Left ventricle myocardium inferior (tissue), 1 donor: ENCODE measurements around the gene EIF2B5. TPM values are rescaled to one million over a fixed set of nuclear protein-coding genes. Genes with fewer than 3 reads are reported as not detected.

ENCODE experiments used
- DNase-seq: peaks from one replicate; pipeline ENCODE4 v3.0.0-alpha.2; 2020
- H3K27ac ChIP-seq: fragments of 200-600 bp; replicated peaks from 2 replicates; pipeline ENCODE4 v1.8.0; 2021
- H3K27me3 ChIP-seq: fragments of 200-600 bp; 2 replicates; pipeline ENCODE4 v1.8.0; 2021; ENCODE audit warnings: low read depth
- H3K36me3 ChIP-seq: fragments of 200-600 bp; 2 replicates; pipeline ENCODE4 v1.8.0; 2021
- H3K4me1 ChIP-seq: fragments of 200-600 bp; 2 replicates; pipeline ENCODE4 v1.8.0; 2021
- H3K4me3 ChIP-seq: fragments of 200-600 bp; 2 replicates; pipeline ENCODE4 v1.8.0; 2021; ENCODE audit warnings: mild to moderate bottlenecking, moderate library complexity
- H3K9me3 ChIP-seq: fragments of 200-600 bp; replicated peaks from 2 replicates; pipeline ENCODE4 v1.8.0; 2021
- CTCF ChIP-seq: fragments of 200-600 bp; IDR thresholded peaks from 2 replicates; pipeline ENCODE4 v1.8.0; 2021; ENCODE audit warnings: antibody characterized with exemption, mild to moderate bottlenecking, borderline replicate concordance
- intact Hi-C: fragments of 100-400 bp; cut with micrococcal nuclease; formaldehyde crosslinking; loops from one replicate; pipeline ENCODE4 v1.11.0; 2022
- total RNA-seq: library from RNA; stranded (reverse); fragmentation: NEBNext Ultra II Directional; extraction: Animal tissue kit (Norgen Biotek cat#: 25700); gene quantifications from one replicate; pipeline ENCODE4 v1.2.1, GENCODE V29; 2021
- donor health status: DM: no; HTN: yes; CAD: no; lungs with severe emphysema.

The EIF2B5 gene
- total RNA-seq, 1 donor from 2014 or later: 32.1 TPM

GRCh38 chr3:184140436-184140835 is 5.3 kb downstream of the EIF2B5 start:
- intact Hi-C loops: no loop called here
- H3K4me1 ChIP-seq: peaks cover 37% of the 10 kb centered on the region

GRCh38 chr3:184142199-184142598 is 7.0 kb downstream of the EIF2B5 start:
- H3K36me3 ChIP-seq: peaks cover 93% of the 10 kb centered on the region
- no peak for TF ChIP-seq CTCF
- no peaks in the 10 kb centered on the region for H3K27me3 ChIP-seq
- DNase-seq: no peak
- H3K27ac ChIP-seq: no peak overlapping the region
- H3K4me3 ChIP-seq: no peak overlapping the region
- peaks cover 24% of the 10 kb centered on the region for H3K4me1 ChIP-seq
- no peaks in the 10 kb centered on the region for H3K9me3 ChIP-seq
- intact Hi-C loops: no loop called here

More at GRCh38 chr3:184140436-184140835, 5.3 kb downstream of the EIF2B5 start:
- Histone ChIP-seq H3K27me3 (no peaks in the 10 kb centered on the region), H3K4me3 (no peak overlapping the region), H3K36me3 (peaks cover 81% of the 10 kb centered on the region), H3K27ac (no peak overlapping the region), H3K9me3 (no peaks in the 10 kb centered on the region)
- DNase-seq: no peak
- TF ChIP-seq CTCF: no peak

- H3K9me3 ChIP-seq: no peaks in the 10 kb centered on the region
- no peak for TF ChIP-seq CTCF
- no peak overlapping the region for H3K4me3 ChIP-seq
- intact Hi-C loops: no loop called here
- H3K4me1 ChIP-seq: peaks cover 21% of the 10 kb centered on the region
- DNase-seq: no peak
- no peak overlapping the region for H3K27ac ChIP-seq
- H3K27me3 ChIP-seq: no peaks in the 10 kb centered on the region
- peaks cover 82% of the 10 kb centered on the region for H3K36me3 ChIP-seq
Measured at GRCh38 chr3:184143327-184143726, 8.2 kb downstream of the EIF2B5 start.

GRCh38 chr3:184144505-184144904 is 9.3 kb downstream of the EIF2B5 start:
- Histone ChIP-seq H3K4me3 (no peak overlapping the region), H3K27me3 (no peaks in the 10 kb centered on the region), H3K9me3 (no peaks in the 10 kb centered on the region), H3K27ac (peak overlapping the region; percentile 47), H3K36me3 (peaks cover 72% of the 10 kb centered on the region), H3K4me1 (peaks cover 21% of the 10 kb centered on the region)
- TF ChIP-seq CTCF: no peak
- DNase-seq: no peak
- intact Hi-C loops: no loop called here

- H3K27ac ChIP-seq: peak overlapping the region; percentile 47
- H3K36me3 ChIP-seq: peaks cover 66% of the 10 kb centered on the region
- intact Hi-C loops: no loop called here
Measured at GRCh38 chr3:184145111-184145524, 10.0 kb downstream of the EIF2B5 start.

More at GRCh38 chr3:184145111-184145524, 10.0 kb downstream of the EIF2B5 start:
- TF ChIP-seq CTCF: peak; percentile 62
- H3K4me3 ChIP-seq: no peak overlapping the region
- peak; percentile 45 for DNase-seq
- no peaks in the 10 kb centered on the region for H3K9me3 ChIP-seq
- H3K4me1 ChIP-seq: peaks cover 25% of the 10 kb centered on the region
- H3K27me3 ChIP-seq: no peaks in the 10 kb centered on the region
